NCI-H2227 (cell line): ENCODE data around the gene CHAMP1.

Experiments
- DNase-seq: peaks from one replicate; lab custom pipeline; 2025; ENCODE audit not compliant: unreplicated experiment; lab: John Stamatoyannopoulos, UW

Gene CHAMP1, protein sequence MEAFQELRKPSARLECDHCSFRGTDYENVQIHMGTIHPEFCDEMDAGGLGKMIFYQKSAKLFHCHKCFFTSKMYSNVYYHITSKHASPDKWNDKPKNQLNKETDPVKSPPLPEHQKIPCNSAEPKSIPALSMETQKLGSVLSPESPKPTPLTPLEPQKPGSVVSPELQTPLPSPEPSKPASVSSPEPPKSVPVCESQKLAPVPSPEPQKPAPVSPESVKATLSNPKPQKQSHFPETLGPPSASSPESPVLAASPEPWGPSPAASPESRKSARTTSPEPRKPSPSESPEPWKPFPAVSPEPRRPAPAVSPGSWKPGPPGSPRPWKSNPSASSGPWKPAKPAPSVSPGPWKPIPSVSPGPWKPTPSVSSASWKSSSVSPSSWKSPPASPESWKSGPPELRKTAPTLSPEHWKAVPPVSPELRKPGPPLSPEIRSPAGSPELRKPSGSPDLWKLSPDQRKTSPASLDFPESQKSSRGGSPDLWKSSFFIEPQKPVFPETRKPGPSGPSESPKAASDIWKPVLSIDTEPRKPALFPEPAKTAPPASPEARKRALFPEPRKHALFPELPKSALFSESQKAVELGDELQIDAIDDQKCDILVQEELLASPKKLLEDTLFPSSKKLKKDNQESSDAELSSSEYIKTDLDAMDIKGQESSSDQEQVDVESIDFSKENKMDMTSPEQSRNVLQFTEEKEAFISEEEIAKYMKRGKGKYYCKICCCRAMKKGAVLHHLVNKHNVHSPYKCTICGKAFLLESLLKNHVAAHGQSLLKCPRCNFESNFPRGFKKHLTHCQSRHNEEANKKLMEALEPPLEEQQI

DNA sequence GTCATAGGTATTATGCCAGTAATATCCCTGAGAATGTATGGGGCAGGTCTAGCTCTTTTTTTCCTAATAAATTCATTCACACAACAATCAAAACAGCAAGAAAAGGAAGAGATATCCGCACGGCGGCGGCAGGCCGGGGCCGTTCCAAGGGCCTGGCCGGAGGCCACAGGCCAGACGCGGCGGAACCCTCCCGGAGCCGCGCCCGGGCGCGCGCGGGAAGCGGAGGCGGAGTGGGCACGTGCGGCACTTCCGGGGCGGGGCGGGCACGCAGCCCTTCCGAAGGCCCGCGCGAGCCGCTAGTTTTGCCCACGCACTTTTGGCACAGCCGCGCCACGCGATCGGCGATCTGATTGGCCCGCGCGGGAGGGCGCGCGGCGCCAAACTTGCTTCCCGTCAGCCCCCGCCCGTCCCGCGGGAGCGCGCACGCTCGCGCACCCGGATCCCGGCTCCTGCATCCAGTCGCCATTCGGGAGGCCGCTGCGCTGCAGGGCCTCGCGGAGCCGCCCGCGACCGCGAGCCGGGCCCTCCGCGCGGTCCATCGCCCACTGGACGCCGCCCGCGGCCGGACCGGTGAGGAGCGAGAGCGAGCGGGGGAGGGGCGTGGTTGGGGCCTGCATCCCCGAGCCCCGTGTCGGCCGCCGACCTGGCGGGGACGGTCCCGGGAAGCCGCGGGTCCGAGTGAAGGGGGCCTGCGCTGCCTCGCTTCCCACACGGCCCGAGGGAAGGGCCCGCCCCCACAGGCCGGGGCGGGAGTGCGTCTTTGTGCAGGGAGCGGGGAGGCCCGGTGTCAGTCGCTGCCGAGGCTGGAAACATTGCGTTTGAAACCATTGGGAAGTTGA lies at the start of gene CHAMP1:
Gene CHAMP1 (plus strand): TSS at position 430 of the 839 bp plus-strand sequence. CDS start 9,340 bp downstream, outside the sequence.
- peak; percentile 95 for DNase-seq

- no peak for DNase-seq
These were observed 49.3 kb upstream of the CHAMP1 start for GRCh38 chr13:114264886-114265611.

DNA sequence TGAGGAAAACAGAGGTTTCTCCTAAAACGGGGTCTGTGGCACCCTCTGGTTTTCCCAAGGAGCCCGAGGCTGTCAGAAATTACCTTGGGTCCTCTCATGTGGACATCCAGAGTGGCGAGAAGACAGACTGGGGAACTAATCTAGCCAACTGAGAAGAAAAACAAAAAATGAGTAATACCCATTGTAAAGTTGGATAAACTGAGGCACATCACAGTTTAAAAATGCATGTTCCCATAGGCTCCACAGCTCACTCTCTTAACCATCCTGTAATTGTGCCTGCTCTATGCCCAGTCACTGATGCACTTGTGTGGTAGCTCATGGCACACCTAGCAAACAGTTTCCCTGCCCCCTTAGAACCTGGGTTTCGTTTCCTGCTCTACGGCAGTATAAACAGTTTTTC lies 48.1 kb upstream of the CHAMP1 start:
- DNase-seq, result no peak

GRCh38 chr13:114268344-114269280 lies 45.7 kb upstream of the CHAMP1 start:
- no peak for DNase-seq

- no peak for DNase-seq
These were observed 45.0 kb upstream of the CHAMP1 start for GRCh38 chr13:114269281-114269770.

GRCh38 chr13:114272977-114273376 lies 41.3 kb upstream of the CHAMP1 start:
- DNase-seq, result no peak

GRCh38 chr13:114275304-114275703 lies 39.0 kb upstream of the CHAMP1 start:
- DNase-seq, result no peak

DNA sequence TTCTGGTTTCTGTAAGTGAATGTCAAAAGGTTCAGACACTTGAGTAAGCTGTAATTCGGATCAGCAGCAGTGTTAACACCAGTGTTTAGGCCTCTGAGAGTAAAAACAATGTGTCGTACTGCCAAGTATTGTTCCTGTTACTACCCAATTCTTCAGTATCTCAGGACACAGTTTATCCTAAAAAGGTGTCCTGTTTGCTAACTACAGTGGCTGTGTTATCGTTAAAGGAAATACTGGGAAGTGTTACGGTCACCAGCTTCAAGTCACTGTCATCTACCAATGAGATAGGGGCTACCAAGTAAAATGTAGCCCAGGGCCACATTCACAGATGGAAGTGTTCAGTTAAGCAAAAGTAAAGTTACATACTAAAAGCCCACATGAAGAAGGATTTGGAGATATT lies 35.2 kb upstream of the CHAMP1 start:
- no peak for DNase-seq

DNA sequence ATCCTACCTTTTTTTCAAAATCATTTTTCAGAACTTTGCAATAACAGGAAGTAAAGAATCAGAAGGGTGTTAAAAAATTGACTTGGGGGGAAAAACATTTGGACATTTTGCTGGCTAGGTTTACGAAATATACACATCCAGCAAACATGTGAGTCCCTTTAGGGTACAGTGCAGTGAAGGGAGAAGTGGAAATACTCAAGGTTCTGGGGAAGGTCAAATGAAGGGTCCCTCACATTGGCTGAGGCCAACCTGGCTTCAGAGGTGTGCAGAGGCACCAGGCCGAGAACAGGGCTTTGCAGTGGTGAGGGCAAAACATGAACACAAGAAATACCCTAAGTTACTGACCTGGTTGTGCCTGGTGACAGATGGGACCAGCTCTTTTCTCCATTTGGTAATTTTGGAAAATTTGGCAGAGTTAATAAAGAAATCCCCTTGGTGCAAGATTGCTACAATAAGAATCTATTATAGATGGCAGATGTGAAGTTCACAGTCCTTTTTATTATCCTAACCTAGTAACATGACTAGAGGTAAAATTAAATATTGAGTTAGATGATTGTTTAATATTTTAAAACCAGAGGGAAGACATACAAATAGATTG lies 34.4 kb upstream of the CHAMP1 start:
- DNase-seq, result no peak

DNA sequence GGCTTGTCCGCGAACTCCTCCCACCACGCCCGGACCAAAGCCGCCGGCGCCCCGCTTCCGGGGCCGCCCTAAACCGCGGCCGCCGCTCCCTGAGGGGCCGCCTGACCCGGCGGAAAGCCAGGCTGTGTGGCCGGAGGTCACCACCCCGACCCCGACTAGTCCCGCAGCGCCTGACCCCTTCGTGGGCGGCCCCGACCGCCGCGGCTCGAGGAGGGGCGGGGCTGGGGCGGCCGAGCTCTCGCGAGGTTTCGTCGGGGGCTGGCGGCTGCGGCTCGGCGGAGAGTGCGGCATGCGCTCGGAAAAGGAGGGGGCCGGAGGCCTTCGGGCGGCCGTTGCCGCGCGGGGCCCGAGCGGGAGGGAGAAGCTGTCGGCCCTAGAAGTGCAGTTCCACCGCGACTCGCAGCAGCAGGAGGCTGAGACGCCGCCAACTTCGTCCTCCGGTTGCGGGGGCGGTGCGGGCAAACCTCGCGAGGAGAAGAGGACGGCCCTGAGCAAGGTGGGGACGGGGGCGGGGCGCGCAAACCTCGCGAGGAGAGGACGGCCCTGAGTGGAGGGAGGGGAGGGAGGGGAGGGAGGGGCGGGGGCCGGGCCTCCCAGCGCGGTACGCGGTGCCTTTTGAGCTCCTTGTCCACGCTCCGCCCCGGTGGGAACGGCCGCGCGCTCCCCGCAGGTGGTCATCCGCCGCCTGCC lies 32.8 kb upstream of the CHAMP1 start, which contains the start of gene UPF3A:
Gene UPF3A (plus strand): TSS at position 251 of the 690 bp plus-strand sequence. CDS start 39 bp downstream, at position 290.
- DNase-seq, result peak; percentile 94

GRCh38 chr13:114282041-114282670 lies 32.1 kb upstream of the CHAMP1 start:
- DNase-seq, result peak; percentile 94

GRCh38 chr13:114283576-114283975 lies 30.7 kb upstream of the CHAMP1 start:
- DNase-seq, result no peak

- DNase-seq, result no peak
These were observed 29.6 kb upstream of the CHAMP1 start for GRCh38 chr13:114284680-114285079.

- no peak for DNase-seq
These were observed 29.0 kb upstream of the CHAMP1 start for GRCh38 chr13:114285166-114285808.

- DNase-seq, result no peak
These were observed 27.5 kb upstream of the CHAMP1 start for GRCh38 chr13:114286808-114287207.

GRCh38 chr13:114288157-114288591 lies 26.1 kb upstream of the CHAMP1 start:
- no peak for DNase-seq

DNA sequence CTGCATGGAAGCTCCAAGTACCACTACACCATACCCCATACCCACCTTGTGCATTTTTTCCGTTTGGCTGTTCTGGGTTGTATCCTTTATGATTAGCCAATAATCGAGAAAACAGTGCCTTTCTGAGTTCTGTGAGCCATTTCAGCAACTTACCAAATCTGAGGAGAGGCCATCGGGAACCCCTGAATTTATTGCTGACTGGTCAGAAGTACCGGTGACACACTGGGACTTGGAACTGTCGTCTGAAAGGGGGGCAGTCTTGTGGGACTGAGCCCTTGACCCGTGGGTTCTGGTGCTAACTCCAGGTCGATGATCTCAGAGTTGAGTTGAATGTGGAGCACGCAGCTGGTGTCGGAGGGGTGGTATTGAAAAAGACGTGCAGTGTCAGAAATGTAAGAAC lies 17.9 kb upstream of the CHAMP1 start:
- DNase-seq, result no peak
